Upper lobe of right lung (tissue), 1 donor: ENCODE measurements around the gene HMGN4. TPM values are rescaled to one million over a fixed set of nuclear protein-coding genes. Genes with fewer than 3 reads are reported as not detected.

Experiments
- ATAC-seq: fragments of 200-7000 bp; cut with Tn5 transposase; one replicate; pipeline ENCODE4 v1.9.1; 2020; ENCODE audit warnings: mild to moderate bottlenecking, moderate library complexity
- DNase-seq: peaks from one replicate; pipeline ENCODE4 v3.0.0-alpha.2; 2020
- H3K27ac ChIP-seq: fragments of 200-600 bp; one replicate; pipeline ENCODE4 v1.8.0; 2022
- H3K27me3 ChIP-seq: fragments of 200-600 bp; one replicate; pipeline ENCODE4 v1.8.0; 2022; ENCODE audit warnings: mild to moderate bottlenecking
- H3K36me3 ChIP-seq: fragments of 200-600 bp; one replicate; pipeline ENCODE4 v1.8.0; 2022
- H3K4me1 ChIP-seq: fragments of 200-600 bp; one replicate; pipeline ENCODE4 v1.8.0; 2022
- H3K4me3 ChIP-seq: fragments of 200-600 bp; one replicate; pipeline ENCODE4 v1.8.0; 2022; ENCODE audit warnings: mild to moderate bottlenecking
- H3K9me3 ChIP-seq: fragments of 200-600 bp; one replicate; pipeline ENCODE4 v1.8.0; 2022
- intact Hi-C: fragments of 100-400 bp; cut with DNase I; formaldehyde crosslinking; loops from one replicate; pipeline ENCODE4 v1.11.0; 2022
- total RNA-seq: library from RNA; stranded (reverse); fragmentation: NEBNext Ultra II Directional; extraction: Animal tissue kit (Norgen Biotek cat#: 25700); gene quantifications from one replicate; pipeline ENCODE4 v1.2.1, GENCODE V29; 2021
- TF ChIP-seq, protein P1 (sequence below): fragments of 200-600 bp; IDR thresholded peaks from one replicate; pipeline ENCODE4 v1.8.0; 2022; ENCODE audit warnings: antibody characterized with exemption
- donor health status: DM: no; HTN: yes; CAD: no; lungs with severe emphysema.

Gene HMGN4
- total RNA-seq, 1 donor from 2014 or later, result 45.8 TPM

DNA sequence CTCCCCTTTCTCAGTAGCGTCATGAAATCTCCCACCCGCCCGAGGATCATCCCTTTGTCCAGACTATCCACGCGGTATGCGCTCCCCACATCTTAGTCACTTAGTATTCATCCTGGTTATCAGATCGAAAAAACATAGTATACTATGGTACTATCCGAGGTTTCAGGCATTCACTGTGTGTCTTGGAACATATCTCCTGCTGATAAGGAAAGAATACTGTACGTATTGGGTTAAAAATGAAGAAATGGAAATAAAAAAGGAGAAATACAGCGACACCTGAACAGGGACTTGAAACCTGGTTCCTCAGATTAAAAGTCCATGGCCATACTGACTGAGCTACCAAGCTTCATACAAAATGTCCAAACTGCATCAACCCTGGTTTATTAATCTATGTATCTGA is 14.0 kb downstream of the HMGN4 start:
- no peaks in the 10 kb centered on the region for H3K27me3 ChIP-seq
- no peak for DNase-seq
- H3K36me3 ChIP-seq, result no peaks in the 10 kb centered on the region
- no peak overlapping the region for H3K4me3 ChIP-seq
- peaks cover 7% of the 10 kb centered on the region for H3K4me1 ChIP-seq
- no peaks in the 10 kb centered on the region for H3K9me3 ChIP-seq
- intact Hi-C loops, result no loop called here
- ATAC-seq, result no peak
- TF ChIP-seq, protein P1, sequence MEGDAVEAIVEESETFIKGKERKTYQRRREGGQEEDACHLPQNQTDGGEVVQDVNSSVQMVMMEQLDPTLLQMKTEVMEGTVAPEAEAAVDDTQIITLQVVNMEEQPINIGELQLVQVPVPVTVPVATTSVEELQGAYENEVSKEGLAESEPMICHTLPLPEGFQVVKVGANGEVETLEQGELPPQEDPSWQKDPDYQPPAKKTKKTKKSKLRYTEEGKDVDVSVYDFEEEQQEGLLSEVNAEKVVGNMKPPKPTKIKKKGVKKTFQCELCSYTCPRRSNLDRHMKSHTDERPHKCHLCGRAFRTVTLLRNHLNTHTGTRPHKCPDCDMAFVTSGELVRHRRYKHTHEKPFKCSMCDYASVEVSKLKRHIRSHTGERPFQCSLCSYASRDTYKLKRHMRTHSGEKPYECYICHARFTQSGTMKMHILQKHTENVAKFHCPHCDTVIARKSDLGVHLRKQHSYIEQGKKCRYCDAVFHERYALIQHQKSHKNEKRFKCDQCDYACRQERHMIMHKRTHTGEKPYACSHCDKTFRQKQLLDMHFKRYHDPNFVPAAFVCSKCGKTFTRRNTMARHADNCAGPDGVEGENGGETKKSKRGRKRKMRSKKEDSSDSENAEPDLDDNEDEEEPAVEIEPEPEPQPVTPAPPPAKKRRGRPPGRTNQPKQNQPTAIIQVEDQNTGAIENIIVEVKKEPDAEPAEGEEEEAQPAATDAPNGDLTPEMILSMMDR, result no peak
- H3K27ac ChIP-seq, result no peak overlapping the region

DNA sequence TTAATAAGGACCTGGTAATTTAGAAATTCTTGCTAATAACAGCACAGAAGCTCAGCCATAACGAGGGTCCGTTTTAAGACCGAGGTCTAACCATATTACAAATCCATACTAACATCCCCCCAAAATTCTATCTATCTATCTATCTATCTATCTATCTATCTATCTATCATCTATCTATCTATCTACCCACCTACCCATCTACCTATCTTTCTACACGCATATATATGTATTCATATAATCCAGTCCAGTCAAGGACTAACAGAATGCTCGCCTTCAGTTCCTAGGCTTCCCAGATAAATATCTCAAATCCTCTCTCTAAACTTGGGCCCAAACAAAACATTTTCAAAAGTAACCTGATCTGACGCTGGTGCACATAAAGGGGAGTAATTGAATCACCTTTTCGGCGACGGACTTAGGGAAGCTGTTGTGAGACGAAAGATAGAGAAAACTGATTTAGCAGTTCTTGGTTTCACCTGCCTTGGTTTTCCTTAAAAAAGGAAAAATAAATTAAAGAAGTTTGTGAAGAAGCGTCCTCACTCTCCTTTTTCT is 14.5 kb downstream of the HMGN4 start:
- ATAC-seq (no peak), DNase-seq (no peak)
- H3K27me3 ChIP-seq, result no peaks in the 10 kb centered on the region
- peak overlapping the region; percentile 63 for H3K4me3 ChIP-seq
- H3K27ac ChIP-seq, result no peak overlapping the region
- H3K36me3 ChIP-seq, result no peaks in the 10 kb centered on the region
- peaks cover 7% of the 10 kb centered on the region for H3K4me1 ChIP-seq
- no peaks in the 10 kb centered on the region for H3K9me3 ChIP-seq
- TF ChIP-seq, protein P1, result no peak
- intact Hi-C loops, result no loop called here

DNA sequence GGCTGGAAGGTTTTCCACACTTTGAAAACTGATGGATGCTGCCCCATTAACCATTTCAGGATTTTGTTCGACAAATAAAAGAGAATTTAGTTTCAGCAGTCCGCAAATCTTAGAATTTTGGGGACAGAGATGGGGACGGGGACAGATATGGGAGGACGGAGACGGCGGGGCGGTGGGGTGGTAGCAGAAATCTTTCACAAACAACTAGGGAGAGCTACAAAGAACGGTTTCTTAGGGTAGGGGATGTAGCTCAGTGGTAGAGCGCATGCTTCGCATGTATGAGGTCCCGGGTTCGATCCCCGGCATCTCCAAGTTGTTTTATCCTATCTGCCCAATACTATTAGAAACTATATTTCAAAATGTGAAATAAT is 15.1 kb downstream of the HMGN4 start:
- peaks cover 7% of the 10 kb centered on the region for H3K4me1 ChIP-seq
- H3K27me3 ChIP-seq, result no peaks in the 10 kb centered on the region
- peak overlapping the region; percentile 63 for H3K4me3 ChIP-seq
- H3K9me3 ChIP-seq, result no peaks in the 10 kb centered on the region
- DNase-seq (peak; percentile 73), ATAC-seq (peak; percentile 79)
- no peak overlapping the region for H3K27ac ChIP-seq
- intact Hi-C loops, result no loop called here
- no peaks in the 10 kb centered on the region for H3K36me3 ChIP-seq
- TF ChIP-seq, protein P1, result no peak

DNA sequence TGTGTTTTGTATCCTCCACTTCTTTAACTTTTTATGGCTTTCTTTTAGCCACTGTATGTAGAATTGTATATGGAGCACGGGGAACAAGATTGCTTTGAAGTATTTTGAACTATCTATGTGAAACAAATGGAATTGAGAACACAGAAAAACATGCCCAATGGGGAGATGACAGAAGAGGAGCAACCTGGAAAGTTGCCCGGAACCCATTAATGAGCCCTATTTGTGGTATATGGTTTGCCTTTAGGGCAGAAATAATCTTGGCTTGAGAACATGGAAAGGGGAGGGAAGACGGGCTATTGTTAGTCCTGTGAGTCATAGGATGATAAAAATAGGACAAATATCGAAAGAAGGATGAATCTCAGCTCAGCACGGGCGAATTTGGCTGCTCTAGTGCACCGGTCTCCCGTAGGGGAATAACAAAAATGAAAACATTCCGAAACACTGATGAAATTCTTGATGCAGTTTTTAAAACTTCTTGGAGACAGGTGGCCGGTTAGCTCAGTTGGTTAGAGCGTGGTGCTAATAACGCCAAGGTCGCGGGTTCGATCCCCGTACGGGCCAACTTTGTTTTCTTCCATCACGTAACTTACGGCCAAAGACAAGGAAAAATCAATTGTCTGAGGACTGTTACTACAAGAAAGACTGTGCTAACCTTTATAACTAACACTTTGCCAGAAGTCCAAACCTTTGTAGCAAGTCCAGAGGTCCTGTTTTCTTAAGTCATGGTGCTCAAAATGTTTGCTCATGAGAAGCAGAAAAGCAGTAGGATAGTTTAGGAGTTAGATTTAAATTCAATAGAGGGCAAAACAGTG is 15.7 kb downstream of the HMGN4 start:
- intact Hi-C loops, result no loop called here
- ATAC-seq (peak; percentile 72), DNase-seq (peak; percentile 84)
- Histone ChIP-seq H3K4me3 (peak overlapping the region; percentile 63), H3K27ac (peak overlapping the region; percentile 70), H3K9me3 (no peaks in the 10 kb centered on the region), H3K36me3 (no peaks in the 10 kb centered on the region), H3K4me1 (peaks cover 7% of the 10 kb centered on the region), H3K27me3 (no peaks in the 10 kb centered on the region)
- TF ChIP-seq, protein P1, result no peak

DNA sequence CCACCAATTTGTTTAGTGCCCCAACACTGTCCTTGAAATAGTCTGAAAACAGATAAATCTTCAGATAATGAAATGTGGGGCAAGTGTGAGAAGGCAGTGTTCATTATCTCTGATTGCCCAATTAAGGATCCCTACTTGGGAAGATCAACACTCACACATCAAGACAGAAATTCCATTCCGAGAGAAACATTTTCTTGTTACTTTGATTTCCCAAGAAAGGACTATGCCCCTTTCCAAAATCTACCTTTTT is 16.2 kb downstream of the HMGN4 start:
- Histone ChIP-seq H3K4me1 (peaks cover 7% of the 10 kb centered on the region), H3K36me3 (no peaks in the 10 kb centered on the region), H3K27me3 (no peaks in the 10 kb centered on the region), H3K4me3 (peak overlapping the region; percentile 63), H3K9me3 (no peaks in the 10 kb centered on the region), H3K27ac (peak overlapping the region; percentile 70)
- intact Hi-C loops, result no loop called here
- DNase-seq (no peak), ATAC-seq (no peak)
- TF ChIP-seq, protein P1, result no peak
